HFF-Myc (cell line): ENCODE results near the gene ZNF470.
A peak's percentile ranks its signal among the peaks of the same experiment; 100 is the strongest.

Experiments
- DNase-seq: peaks from one replicate; pipeline ENCODE4 v3.0.0-alpha.2; 2011; ENCODE audit warnings: low read depth; ENCODE audit errors: extremely low read depth
- H3K4me3 ChIP-seq: replicated peaks from 2 replicates; pipeline ENCODE4 v1.5.1; 2011; ENCODE audit warnings: low read depth, mild to moderate bottlenecking, control low read depth, low read length
- CTCF ChIP-seq: IDR thresholded peaks from 2 replicates; pipeline ENCODE4 v1.5.1; 2012; ENCODE audit warnings: mild to moderate bottlenecking, low read depth, low read length, control low read depth; ENCODE audit errors: missing control alignments

Gene ZNF470

GRCh38 chr19:56567274-56568120 is at the start of gene ZNF470:
Gene ZNF470, plus strand, starts transcription at chr19:56567468. Its CDS starts 2,844 bp downstream, at chr19:56570312.
- TF ChIP-seq CTCF = no peak
- peak; percentile 69 for DNase-seq
- peak within 1 kb of the TSS; percentile 74 for H3K4me3 ChIP-seq

- DNase-seq = no peak
- TF ChIP-seq CTCF = no peak
- no peak overlapping the region for H3K4me3 ChIP-seq
Observed at GRCh38 chr19:56525214-56525860, 41.9 kb upstream of the ZNF470 start.

- no peak for DNase-seq
- no peak overlapping the region; the same call in 1 of the 2 replicates for H3K4me3 ChIP-seq
- no peak for TF ChIP-seq CTCF
Observed at GRCh38 chr19:56537442-56537841, 29.8 kb upstream of the ZNF470 start.

DNA sequence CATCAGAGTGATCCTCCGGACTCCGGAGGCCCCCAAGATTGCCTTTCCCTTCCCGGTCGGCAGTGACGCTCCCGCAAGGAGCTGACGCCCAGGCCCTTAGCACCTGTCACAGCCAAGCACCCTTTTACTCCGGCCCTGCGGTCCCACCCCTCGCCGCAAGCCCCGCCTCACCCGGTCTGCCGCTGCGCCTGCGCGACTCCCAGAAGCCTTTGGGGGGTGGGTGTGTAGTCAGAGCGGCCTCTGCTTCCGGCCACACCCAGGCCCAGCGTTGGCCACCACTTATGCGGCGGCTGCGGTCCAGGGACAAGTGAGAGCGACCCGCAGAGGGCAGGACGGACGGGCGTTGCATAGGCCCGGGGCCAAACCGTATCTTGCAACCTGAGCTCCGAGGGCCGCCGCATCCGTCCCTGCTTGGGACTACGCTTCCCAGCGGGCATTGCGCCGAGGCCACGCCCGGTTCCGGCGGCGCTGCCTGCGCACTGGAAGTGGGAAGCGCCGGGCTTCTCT is 29.0 kb upstream of the ZNF470 start:
- TF ChIP-seq CTCF = no peak
- DNase-seq = peak; percentile 46
- H3K4me3 ChIP-seq = peak overlapping the region; percentile 52

DNA sequence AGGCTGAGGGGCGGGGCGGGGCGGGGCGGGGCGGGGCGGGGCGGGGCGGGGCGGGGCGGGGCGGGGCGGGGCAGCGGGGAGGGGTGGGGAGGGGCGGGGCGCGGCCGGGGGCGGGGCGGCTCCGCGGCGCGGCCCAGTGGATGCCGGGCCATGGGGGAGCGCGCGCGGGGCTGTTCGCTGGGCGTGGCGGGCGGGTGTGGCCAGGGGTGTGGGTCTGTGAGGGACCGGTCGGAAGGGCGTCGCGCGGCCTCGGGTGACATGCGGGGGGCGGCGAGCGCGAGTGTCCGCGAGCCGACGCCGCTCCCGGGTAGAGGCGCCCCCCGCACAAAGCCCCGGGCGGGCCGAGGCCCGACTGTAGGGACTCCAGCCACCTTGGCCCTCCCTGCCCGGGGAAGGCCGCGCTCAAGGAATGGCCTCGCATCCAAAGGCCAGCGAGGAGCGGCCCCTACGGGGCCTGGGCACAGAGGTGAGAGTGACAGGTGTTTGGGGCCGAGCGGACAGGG is 28.5 kb upstream of the ZNF470 start, which contains the start of gene ZFP28:
Gene ZFP28, plus strand, starts transcription at position 188 of the 503 bp plus-strand sequence. Its CDS starts 71 bp downstream, at position 259.
- H3K4me3 ChIP-seq = peak within 1 kb of the TSS; percentile 55
- DNase-seq = no peak
- no peak for TF ChIP-seq CTCF

- H3K4me3 ChIP-seq = no peak overlapping the region
- TF ChIP-seq CTCF = no peak
- DNase-seq = no peak
Observed at GRCh38 chr19:56543776-56544175, 23.5 kb upstream of the ZNF470 start.
